SK-N-SH treated with all-trans-retinoic acid at 6 μM for 48 hours (cell line): ENCODE data around the gene TLNRD1.

ENCODE experiments used
- ATAC-seq: fragments of 200-7000 bp; cut with Tn5 transposase; 3 replicates; pipeline ENCODE4 v1.9.1; 2020; ENCODE audit warnings: mild to moderate bottlenecking, moderate library complexity
- BACH2 ChIP-seq: fragments of 250-450 bp; sonication (Bioruptor Pico); IDR thresholded peaks from 2 replicates; pipeline ENCODE4 v1.9.0; 2021; ENCODE audit warnings: mild to moderate bottlenecking, borderline replicate concordance
- CREB5 ChIP-seq: fragments of 250-450 bp; sonication (Bioruptor Pico); IDR thresholded peaks from 2 replicates; pipeline ENCODE4 v1.5.1; 2020; ENCODE audit warnings: low read depth, mild to moderate bottlenecking, moderate library complexity
- CSRNP3 ChIP-seq: fragments of 250-450 bp; sonication (Bioruptor Pico); IDR thresholded peaks from 2 replicates; pipeline ENCODE4 v1.5.1; 2021; ENCODE audit warnings: mild to moderate bottlenecking, moderate library complexity
- ESRRG ChIP-seq: fragments of 250-450 bp; sonication (Bioruptor Pico); IDR thresholded peaks from 2 replicates; pipeline ENCODE4 v1.6.1; 2021; ENCODE audit warnings: mild to moderate bottlenecking
- GLIS3 ChIP-seq: fragments of 250-450 bp; sonication (Bioruptor Pico); IDR thresholded peaks from 2 replicates; pipeline ENCODE4 v1.5.0; 2020; ENCODE audit warnings: mild to moderate bottlenecking, moderate library complexity
- ISL1 ChIP-seq: fragments of 250-450 bp; sonication (Bioruptor Pico); IDR thresholded peaks from 2 replicates; pipeline ENCODE4 v2.1.2; 2022; ENCODE audit warnings: mild to moderate bottlenecking, moderate library complexity
- OSR1 ChIP-seq: fragments of 250-450 bp; sonication (Bioruptor Pico); IDR thresholded peaks from 2 replicates; pipeline ENCODE4 v1.8.0; 2022; ENCODE audit warnings: moderate library complexity, mild to moderate bottlenecking, inconsistent platforms
- PATZ1 ChIP-seq: fragments of 250-450 bp; sonication (Bioruptor Pico); IDR thresholded peaks from 2 replicates; pipeline ENCODE4 v1.8.0; 2020; ENCODE audit warnings: mild to moderate bottlenecking, moderate library complexity, borderline replicate concordance
- PPARA ChIP-seq: fragments of 250-450 bp; sonication (Bioruptor Pico); IDR thresholded peaks from 2 replicates; pipeline ENCODE4 v1.5.0; 2020; ENCODE audit warnings: mild to moderate bottlenecking, borderline replicate concordance
- RARB ChIP-seq: fragments of 250-450 bp; sonication (Bioruptor Pico); IDR thresholded peaks from 2 replicates; pipeline ENCODE4 v1.8.0; 2021; ENCODE audit warnings: mild to moderate bottlenecking, moderate library complexity
- TCF4 ChIP-seq: fragments of 250-450 bp; sonication (Bioruptor Pico); IDR thresholded peaks from 2 replicates; pipeline ENCODE4 v1.8.0; 2021; ENCODE audit warnings: mild to moderate bottlenecking, moderate library complexity, borderline replicate concordance
- TOX ChIP-seq: fragments of 250-450 bp; sonication (Bioruptor Pico); IDR thresholded peaks from 2 replicates; pipeline ENCODE4 v1.8.0; 2021; ENCODE audit warnings: mild to moderate bottlenecking, moderate library complexity, borderline replicate concordance
- TSHZ2 ChIP-seq: fragments of 250-450 bp; sonication (Bioruptor Pico); IDR thresholded peaks from 2 replicates; pipeline ENCODE4 v1.5.0; 2020; ENCODE audit warnings: mild to moderate bottlenecking, moderate library complexity
- ZC3H10 ChIP-seq: fragments of 250-450 bp; sonication (Bioruptor Pico); IDR thresholded peaks from 2 replicates; pipeline ENCODE4 v1.5.1; 2021; ENCODE audit warnings: mild to moderate bottlenecking, moderate library complexity
- ZFP3 ChIP-seq: fragments of 250-450 bp; sonication (Bioruptor Pico); IDR thresholded peaks from 2 replicates; pipeline ENCODE4 v1.5.0; 2020; ENCODE audit warnings: mild to moderate bottlenecking, moderate library complexity
- ZFP30 ChIP-seq: fragments of 450-650 bp; formaldehyde crosslinking; IDR thresholded peaks from 2 replicates; pipeline ENCODE4 v1.5.0; 2022; ENCODE audit warnings: mild to moderate bottlenecking, moderate library complexity
- ZNF565 ChIP-seq: fragments of 450-650 bp; formaldehyde crosslinking; conservative IDR thresholded peaks from 2 replicates; pipeline ENCODE4 v1.5.0; 2020; ENCODE audit warnings: low read depth, mild to moderate bottlenecking, moderate library complexity
- ZNF70 ChIP-seq: fragments of 450-650 bp; formaldehyde crosslinking; IDR thresholded peaks from 2 replicates; pipeline ENCODE4 v1.5.0; 2020; ENCODE audit warnings: mild to moderate bottlenecking, moderate library complexity
- ZNF8 ChIP-seq: fragments of 450-650 bp; formaldehyde crosslinking; IDR thresholded peaks from 2 replicates; pipeline ENCODE4 v1.5.0; 2020; ENCODE audit warnings: mild to moderate bottlenecking, moderate library complexity

TLNRD1 gene

GRCh38 chr15:80982839-80983238 lies 17.9 kb upstream of the TLNRD1 start:
- no peak for ATAC-seq

GRCh38 chr15:80984856-80985255 lies 15.9 kb upstream of the TLNRD1 start:
- ATAC-seq = no peak
- TF ChIP-seq BACH2 = no peak
- no peak for TF ChIP-seq PPARA (CRISPR knock-in tag)
- no peak for TF ChIP-seq ZNF70 (CRISPR knock-in tag)
- no peak for TF ChIP-seq ZFP30
- no peak for TF ChIP-seq TCF4 (CRISPR knock-in tag)
- no peak for TF ChIP-seq ZFP3 (CRISPR knock-in tag)
- TF ChIP-seq RARB (CRISPR knock-in tag) = no peak
- TF ChIP-seq GLIS3 (CRISPR knock-in tag) = no peak
- no peak for TF ChIP-seq TSHZ2 (CRISPR knock-in tag)
- TF ChIP-seq CREB5 (CRISPR knock-in tag) = no peak
- TF ChIP-seq, all 23 proteins: peak for 0

More at GRCh38 chr15:80982839-80983238, 17.9 kb upstream of the TLNRD1 start:
- no peak for TF ChIP-seq TCF4 (CRISPR knock-in tag)

GRCh38 chr15:80985981-80986380 lies 14.7 kb upstream of the TLNRD1 start:
- ATAC-seq = no peak
- no peak for TF ChIP-seq ISL1 (CRISPR knock-in tag)
- TF ChIP-seq TOX (CRISPR knock-in tag) = no peak
- TF ChIP-seq ESRRG (CRISPR knock-in tag) = no peak
- TF ChIP-seq ZNF565 (CRISPR knock-in tag) = no peak
- TF ChIP-seq BACH2 = no peak
- no peak for TF ChIP-seq ZC3H10 (CRISPR knock-in tag)
- TF ChIP-seq ZFP3 (CRISPR knock-in tag) = no peak
- TF ChIP-seq CSRNP3 = no peak
- TF ChIP-seq ZFP30 = no peak
- no peak for TF ChIP-seq TSHZ2 (CRISPR knock-in tag)
- no peak for TF ChIP-seq ZNF8 (CRISPR knock-in tag)
- no peak for TF ChIP-seq PATZ1 (CRISPR knock-in tag)
- no peak for TF ChIP-seq OSR1 (CRISPR knock-in tag)

GRCh38 chr15:80986487-80986886 lies 14.2 kb upstream of the TLNRD1 start:
- no peak for ATAC-seq
- TF ChIP-seq ISL1 (CRISPR knock-in tag) (no peak), ZNF565 (CRISPR knock-in tag) (no peak), TCF4 (CRISPR knock-in tag) (no peak)
